Stimulated activated CD4-positive, alpha-beta T cell treated with anti-CD3 and anti-CD28 coated beads, TNF-alpha, amount 100 ng/mL, for 1 hour (primary cell): ENCODE data around the gene XYLT1.
"Not testable (repeated sequence)": the region's sequence is repeated elsewhere in the genome, so short reads cannot be mapped to it uniquely, and the experiment has no call there.

Experiments used
- DNase-seq, 3 donors: peaks; one replicate each; pipeline ENCODE4 v3.0.0-alpha.2; 2020; ENCODE audit warnings: low read depth in 3 of 3, low spot score in 1 of 3

XYLT1 gene

DNA sequence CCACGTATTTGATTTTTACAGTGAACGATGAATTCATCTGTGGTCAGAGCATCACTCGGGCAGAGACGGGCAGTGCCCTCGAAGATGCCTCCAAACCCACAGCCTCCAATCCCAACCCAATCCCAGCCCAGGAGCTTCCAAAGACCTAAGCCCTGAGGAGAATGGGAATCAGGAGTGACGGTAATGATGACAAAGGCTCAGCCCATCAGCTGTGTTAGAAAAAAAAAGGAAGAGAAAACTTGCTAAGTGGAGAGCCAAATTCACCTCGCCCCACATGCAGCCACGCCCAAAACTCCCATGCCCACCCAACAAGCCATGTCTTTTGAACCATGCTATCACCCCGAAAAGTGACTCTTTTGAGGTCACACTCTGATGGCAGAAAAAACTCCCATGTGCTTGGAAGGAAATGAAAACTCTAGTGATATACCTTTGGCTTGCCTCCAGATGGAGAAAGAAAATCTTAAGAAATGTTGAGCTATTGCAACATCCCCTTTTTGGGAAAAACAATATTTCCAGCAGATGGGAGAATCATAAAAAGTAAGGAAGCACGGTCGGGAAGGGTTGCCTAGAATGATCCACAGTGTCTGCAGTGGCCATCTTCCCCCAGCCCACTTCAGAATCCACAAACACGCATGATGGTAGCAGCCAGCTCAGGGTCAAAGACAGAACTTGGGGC is 37.7 kb downstream of the XYLT1 start:
- no peak for DNase-seq

DNA sequence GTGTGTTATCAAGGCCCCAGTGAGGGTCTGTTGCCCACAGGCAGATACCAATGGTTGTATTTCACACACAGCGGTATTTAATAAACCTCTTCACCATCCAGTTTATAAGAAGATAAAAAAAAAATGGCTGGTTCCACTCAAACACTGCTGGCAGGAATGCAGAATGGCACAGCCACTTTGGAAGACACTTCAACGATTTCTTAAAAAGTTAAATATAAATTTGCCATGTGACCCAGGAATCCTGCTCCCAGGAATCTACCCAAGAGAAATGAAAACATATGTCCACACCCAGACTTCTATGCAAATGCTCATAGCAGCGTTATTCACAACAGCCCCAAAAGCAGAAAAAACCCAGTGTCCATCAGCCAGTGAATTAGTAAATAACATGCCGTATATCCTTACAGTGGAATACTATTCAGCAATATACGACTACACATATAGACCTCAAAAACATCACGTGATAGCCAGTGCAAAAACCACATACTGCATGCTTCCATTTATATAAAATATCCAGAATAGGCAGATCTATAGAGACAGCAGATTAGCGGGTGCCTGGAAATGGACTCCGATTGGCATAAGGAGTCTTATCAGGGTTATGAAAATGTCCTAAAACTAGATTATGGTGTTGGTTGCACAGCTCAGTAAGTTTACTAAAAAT is 38.7 kb downstream of the XYLT1 start:
- no peak for DNase-seq

DNA sequence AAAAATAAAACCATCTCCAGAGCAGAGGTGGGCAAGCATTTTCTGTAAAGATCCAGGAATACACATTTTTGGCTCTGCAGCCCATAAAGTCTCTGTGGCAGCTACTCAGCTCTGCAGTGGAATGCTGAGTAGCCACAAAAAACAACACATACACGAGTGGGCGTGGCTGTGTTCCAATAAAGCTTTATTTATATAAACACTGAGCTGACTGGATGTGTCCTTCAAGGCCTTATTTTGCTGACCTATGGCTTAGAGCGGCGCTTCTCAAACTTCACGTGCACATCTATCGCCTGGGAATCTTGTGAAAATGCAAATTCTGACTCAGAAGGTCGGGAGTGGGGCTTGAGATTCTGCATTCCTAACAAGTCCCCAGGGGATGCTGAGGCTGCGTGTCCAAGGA is 39.7 kb downstream of the XYLT1 start:
- no peak for DNase-seq

DNA sequence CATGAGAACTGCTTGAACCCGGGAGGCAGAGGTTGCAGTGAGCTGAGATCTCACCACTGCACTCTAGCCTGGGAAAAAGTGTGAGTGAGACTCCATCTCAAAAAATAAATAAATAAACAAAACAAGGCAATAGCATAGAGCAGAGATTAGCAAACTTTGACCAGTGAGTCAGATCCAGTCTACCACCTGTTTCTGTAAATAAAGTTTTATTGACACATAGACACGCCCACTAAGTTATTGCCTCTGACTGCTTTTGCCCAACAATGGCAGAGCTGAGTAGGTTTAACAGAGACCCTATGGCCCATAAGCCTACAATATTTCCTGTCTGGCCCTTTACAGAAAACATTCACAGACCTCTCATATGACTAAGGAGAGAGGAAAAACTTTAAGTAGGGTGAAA is 44.3 kb downstream of the XYLT1 start:
- no peak for DNase-seq

DNA sequence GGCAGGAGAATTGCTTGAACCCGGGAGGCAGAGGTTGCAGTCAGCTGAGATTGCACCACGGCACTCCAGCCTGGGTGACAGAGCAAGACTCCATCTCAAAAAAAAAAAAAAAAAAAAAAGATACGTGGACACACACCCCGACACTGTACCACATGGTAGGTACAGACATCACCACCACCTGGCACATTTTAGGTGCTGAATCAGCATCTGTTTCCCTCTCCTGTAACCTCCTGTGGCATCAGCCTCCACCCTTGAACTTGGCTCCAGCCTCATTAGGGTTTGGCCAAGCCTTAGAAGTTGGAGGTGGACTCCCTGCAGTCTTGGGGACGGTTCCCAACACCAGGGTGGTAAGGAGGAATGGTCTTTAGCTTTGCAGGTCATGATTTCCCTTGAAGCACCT is 46.0 kb downstream of the XYLT1 start:
- no peak for DNase-seq

DNA sequence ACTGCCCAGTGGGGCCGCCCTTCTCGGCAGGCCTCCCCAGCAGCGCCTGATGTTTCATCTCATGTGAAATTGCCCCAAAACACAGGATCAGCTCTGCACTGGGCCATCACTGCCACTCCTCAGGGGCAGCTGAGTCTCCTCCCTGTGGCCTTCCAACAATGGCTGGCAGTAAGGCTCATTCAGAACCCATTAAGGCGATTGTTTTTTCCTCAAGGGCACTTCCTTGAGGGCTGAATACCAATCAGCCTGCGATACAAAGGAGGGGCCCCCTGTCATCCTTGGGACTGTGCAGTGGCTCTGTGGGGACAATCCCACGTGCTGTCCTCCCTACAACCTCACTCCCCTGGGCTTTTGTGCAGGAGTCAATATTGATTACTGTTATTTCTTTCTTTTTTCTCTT is 47.5 kb downstream of the XYLT1 start:
- DNase-seq = no peak

DNA sequence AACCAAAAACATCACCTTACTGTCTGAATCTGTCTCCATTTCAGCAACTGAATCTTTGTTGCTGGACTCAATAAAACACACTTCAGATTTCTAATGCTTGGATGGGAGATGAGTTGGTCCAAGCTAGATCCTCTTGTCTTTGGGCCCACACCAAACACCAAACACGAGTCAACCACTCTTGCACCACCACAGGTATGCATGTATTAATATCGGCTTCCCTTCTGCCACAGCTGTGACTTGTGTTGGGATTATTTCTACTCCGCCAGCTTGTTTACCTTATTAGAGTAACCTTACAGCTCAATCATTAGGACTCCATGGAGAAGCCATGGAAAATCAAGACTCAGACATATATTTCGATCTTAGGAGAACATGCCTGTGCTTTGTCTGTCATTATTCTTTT is 49.9 kb downstream of the XYLT1 start:
- no peak for DNase-seq

DNA sequence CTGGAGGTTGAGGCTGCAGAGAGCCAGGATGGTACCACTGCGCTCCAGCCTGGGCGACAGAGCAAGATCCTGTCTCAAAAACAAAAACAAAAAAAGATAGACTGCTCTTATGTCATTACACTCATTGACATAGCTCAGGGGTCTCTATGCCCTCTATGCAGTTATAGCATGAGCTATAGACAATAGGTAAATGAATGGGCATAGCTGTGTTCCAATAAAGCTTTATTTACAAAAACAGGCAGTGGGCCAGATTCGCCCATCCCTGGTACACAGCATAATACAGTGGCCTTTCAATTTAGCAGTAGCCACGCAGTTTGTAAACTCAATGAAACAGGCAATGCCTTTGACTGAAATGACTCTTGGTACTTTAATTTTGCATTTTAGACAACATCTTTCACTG is 51.5 kb downstream of the XYLT1 start:
- no peak for DNase-seq

DNA sequence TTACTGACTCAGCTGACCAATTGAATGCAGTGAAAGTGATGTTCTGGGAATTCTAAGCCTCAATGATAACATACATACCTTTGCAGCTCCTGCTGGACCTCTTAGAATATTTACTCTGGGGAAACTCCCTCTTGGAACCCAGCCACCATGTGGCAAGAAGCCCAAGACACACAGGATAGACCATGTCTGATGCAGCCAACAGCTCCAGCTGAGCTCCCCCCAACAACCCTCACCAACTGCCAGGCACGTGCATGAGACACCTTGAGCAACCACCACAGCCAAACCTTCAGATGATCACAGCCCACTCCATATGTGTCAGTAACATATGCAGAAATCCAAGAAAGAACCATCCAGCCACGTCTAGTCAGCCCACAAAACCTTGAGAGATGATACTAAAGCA is 53.0 kb downstream of the XYLT1 start:
- no peak for DNase-seq

DNA sequence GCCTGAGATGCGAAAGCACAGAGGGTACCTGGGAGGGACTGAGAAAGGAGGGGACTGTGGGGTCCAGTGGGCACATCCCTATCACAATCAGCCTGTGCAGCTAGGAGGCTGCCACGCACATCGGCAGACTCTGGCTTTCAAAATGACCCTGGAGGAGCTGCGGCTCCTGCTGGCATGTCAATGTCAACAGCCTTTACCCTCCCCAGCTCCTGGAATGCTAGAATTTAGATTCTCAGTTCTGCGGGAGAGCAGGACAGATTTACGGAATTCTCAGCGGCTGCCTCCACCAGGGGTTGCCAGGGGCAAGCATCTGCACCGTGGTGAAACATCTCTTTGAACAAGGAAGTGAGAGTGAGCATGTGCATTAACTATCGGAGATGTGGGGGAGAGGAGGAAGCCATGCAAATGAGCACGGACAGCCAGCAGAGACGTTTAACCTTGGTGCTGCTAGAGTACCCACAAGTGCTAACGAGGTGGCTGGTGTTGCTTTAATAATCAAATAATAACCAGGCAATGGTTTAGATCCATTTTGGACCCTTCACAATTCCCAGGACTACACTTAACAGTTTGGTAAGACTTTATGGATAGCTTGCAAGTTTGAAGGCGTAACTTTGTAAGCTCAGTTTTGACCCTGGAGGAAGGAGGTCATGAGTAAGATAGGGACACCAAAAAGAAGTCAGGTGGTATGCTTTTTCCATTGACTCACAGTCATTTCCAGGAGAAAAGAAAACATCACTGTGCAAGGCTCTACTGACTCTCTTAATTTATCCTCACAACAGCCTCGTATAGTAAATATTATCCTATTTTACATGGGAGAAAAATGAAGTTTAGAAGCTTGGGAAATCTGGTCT is 54.1 kb downstream of the XYLT1 start:
- peak in 2 of 3 donors; percentile 10 to 13 for DNase-seq

DNA sequence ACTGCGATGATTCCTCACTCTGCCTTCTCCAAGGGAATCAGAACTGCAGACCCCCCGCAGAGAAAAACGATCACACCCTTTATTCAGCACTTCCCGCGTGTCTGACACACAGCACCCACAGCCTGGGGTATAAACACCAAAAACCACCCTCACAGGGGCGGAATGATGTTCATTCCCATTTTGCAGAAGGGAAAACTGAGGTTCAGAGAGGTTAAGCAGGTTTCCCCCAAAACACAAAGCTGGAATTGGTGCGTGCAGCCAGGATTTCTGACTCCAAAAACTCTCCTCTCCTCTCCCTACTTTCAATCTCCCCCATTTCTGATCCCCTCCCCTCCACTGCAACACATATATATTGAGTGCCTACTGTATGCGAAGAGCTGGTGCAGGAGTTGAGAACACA is 55.8 kb downstream of the XYLT1 start:
- no peak for DNase-seq

DNA sequence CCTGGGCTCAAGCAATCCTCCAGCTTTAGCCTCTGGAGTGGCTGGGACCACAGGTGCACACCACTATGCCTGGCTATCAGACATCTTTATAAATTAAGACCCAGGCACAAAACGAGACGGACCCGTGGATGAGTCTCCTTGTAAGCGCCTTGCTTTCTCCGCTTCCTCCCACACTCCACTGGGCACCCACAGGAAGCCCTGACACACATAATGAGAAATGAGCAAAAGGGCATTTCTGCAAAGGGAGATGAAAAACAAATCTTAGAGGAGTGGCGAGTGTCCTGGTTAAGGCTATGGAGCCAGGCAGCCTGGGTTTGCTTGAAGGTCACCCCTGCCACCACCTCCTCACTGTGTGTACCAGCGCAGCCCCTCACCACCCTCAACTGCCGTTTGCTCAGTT is 56.3 kb downstream of the XYLT1 start:
- DNase-seq = no peak

DNA sequence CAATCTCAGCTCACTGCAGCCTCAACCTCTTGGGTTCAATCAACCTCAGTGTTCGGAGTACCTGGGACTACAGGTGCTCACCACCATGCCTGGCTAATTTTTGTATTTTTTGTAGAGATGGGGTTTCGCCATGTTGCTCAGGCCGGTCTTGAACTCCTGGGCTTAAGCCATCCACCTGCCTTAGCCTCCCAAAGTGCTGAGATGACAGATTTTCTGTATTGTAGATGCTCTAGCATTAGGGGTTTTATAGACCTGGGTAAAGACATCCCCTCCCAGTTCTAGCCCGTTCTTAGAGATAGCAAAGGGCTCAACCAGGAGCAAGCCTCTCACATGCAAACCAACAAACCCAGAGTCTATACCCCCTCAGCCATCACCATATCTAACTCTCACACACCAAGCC is 57.3 kb downstream of the XYLT1 start:
- DNase-seq = no peak

DNA sequence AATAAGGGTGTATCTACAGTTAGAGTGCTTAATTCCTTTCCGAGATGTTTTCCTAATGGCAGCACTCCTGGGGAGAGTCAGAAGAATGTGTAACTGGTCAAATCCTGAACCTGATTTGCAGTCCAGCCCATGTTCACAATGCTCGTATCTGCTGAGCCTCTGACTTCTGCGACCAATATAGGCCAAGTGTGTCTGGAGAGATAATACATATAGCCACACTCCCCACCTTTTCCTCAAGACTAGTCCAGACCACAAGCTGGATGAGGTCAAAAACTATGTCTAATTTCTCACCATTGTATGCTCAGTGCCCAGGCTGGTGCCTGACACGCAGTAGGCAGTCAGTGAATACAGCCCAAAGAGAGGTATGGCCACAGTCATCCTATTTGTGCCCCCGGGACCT is 58.0 kb downstream of the XYLT1 start:
- DNase-seq = no peak

DNA sequence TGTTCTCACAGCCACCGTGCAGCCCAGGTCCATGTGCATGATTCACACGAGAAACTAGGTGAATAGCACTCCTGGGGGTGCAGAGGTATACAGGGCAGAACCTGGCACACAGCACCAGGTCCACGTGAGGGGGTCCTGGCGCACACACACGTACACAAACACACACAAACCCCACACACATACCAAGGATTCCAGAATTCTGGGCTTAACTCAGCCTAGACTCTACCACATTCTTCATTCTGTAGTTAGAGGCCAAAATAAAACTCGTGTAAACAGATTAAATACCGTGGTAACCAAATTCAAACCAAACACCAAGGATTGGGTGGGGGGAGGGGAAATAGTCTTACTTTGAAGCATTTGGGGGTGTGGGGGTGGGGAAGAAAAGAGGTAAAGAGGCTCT is 58.5 kb downstream of the XYLT1 start:
- no peak for DNase-seq

DNA sequence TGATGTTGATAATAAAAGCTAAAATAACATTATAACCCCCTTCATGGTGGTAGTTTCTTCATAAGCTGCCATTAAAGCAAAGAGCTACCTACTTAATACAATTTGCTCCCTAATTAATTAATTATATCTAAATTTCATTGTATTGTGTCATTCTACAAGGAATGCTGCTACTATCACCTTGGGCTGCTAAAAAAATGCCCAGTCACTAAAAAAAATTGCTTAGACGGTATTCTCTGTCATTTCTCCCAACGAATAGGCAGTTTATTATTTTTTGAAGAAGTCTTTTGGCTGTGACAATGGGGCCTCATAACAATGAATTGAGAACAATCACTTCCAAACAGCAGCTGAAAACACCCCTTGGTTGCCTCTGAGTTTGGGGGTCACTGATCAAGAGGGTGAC is 59.5 kb downstream of the XYLT1 start:
- no peak for DNase-seq

DNA sequence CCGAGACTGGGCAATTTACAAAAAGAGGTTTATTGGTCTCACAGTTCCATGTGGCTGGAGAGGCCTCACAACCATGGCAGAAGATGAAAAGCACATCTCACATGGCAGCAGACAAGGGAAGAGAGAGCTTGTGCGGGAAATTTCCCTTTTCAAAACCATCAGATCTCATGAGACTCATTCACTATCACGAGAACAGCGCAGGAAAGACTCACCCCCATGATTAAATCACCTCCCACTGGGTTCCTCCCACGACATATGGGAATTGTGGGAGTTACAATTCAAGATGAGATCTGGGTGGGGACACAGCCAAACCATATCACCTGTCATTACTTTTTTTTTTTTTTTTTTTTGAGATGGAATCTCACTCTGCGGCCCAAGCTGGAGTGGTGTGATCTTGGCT is 60.4 kb downstream of the XYLT1 start:
- DNase-seq = not testable (repeated sequence)

DNA sequence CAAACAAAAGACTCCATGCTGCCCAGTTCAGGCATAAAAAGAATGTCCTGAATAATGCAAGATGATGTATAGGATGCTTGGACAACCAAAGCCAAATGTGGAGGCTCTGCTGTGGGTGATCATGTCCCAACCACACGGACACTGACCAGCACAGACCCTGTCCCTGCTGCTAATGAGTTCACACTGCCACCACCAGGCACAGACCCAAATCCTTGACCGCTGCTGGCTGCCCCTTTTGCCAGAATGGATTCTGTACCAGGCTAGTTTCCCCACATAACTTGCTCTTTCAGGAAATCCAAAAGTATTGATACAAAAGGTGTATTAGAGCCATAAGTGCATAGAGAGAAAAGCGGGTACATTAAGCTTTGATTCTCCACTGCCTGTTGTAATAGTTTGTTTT is 60.9 kb downstream of the XYLT1 start:
- DNase-seq = no peak

DNA sequence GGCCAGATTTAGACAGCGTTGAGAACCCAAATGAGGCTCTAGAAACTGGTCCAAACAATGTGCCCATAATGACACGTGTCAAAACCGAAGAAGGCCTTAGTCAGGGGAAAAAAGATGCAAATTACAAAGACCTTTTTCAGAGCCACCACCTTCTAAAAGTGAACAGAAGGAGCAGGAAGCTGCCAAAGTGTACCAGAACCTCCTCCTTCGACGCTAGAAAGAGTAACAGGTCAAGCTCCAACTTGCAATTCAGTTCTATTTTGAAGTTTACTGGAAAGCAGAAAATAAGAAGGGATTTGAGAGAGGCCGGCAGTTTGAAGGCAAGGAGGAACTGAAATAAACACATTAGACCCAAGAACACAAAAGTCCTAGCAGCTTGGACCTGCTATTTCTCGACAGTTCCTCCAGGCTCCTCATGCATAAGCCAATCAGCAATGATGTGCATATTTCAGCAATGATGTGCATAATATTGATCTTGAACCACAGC is 61.8 kb downstream of the XYLT1 start:
- no peak for DNase-seq

DNA sequence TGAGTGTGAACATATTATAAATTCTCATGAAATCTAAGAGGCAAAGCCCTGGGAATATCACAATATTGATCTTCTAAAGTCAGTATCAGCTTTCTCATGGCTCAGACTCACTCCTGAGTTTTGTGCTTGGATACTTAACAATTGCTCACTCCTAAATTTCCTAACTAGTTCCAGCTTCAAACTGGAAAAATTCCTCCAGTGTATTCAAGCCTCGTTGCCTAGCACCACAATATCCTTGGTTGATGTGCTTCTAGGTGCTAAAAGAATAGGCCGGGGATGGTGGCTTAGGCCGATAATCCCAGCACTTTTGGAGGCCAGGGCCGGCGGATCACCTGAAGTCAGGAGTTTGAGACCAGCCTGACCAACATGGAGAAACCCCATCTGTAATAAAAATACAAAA is 62.5 kb downstream of the XYLT1 start:
- no peak for DNase-seq

DNA sequence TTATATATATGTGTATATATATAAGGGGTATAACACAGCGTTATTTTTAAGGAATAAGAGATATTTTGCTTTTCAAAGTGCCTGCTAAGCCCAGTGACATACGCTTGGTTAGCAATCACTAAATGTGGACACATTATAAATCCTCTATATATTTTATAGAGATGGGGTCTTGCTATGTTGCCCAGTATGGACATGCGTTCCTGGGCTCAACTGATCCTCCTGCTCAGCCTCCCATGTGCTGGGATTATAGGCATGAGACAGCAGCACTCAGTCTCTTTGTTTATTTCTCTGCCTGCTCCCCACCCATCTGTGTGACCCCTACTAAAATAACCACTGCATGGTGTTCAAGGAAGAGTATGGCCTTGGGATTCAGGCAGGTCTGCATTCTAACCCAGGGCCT is 63.4 kb downstream of the XYLT1 start:
- DNase-seq = no peak
